ENCODE measurements around the gene TPPP3. TPM values are rescaled to one million over a fixed set of nuclear protein-coding genes. Genes with fewer than 3 reads are reported as not detected.
A peak's percentile ranks its signal among the peaks of the same experiment; 100 is the strongest.
"Not testable (repeated sequence)": the region's sequence is repeated elsewhere in the genome, so short reads cannot be mapped to it uniquely, and the experiment has no call there.

TPPP3 gene
- total RNA-seq, 1 experiment from 2014 or later: 0.28 TPM

DNA sequence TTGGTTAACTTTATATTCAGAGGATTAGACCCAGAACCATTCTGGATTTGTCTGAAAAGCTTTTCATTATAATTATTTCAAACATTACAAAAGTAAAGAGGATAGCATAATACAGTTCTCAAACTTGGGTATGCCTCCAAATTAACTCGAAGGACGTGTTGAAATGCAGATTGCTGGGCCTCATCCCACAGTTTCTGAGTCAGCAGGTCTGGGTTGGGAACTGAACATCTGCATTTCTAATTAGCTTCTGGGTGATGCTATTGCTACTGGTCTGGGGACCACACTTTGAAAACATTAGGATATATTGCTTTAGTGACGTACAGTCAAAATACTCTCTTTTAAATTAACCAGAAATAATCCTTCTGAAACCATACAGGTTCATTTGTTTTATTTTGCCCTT, 10.0 kb downstream of the TPPP3 start:
- Histone ChIP-seq H3K4me1 (ENCODE audit: insufficient read depth, low read length, poor library complexity, severe bottlenecking) (no peaks in the 10 kb centered on the region), H3K9me3 (ENCODE audit: low read depth, low read length, poor library complexity, severe bottlenecking) (no peaks in the 10 kb centered on the region), H3K36me3 (ENCODE audit: insufficient read depth, low read length, poor library complexity, severe bottlenecking) (no peaks in the 10 kb centered on the region), H3K27me3 (replicated peaks; ENCODE audit: insufficient read depth, low read depth, low read length, poor library complexity) (no peaks in the 10 kb centered on the region), H3K27ac (ENCODE audit: low read depth, low read length, poor library complexity, severe bottlenecking) (no peak overlapping the region), H3K4me3 (ENCODE audit: low read depth, low read length, poor library complexity, severe bottlenecking) (no peak overlapping the region)
- ChIA-PET CTCF (no interaction called here), POLR2A (ENCODE audit: low non-redundant PET) (no interaction called here)
- DNase-seq (ENCODE audit: low spot score): no peak
- intact Hi-C loops (cut with micrococcal nuclease; ENCODE audit: unreplicated experiment): no loop called here
- TF ChIP-seq, protein P1, sequence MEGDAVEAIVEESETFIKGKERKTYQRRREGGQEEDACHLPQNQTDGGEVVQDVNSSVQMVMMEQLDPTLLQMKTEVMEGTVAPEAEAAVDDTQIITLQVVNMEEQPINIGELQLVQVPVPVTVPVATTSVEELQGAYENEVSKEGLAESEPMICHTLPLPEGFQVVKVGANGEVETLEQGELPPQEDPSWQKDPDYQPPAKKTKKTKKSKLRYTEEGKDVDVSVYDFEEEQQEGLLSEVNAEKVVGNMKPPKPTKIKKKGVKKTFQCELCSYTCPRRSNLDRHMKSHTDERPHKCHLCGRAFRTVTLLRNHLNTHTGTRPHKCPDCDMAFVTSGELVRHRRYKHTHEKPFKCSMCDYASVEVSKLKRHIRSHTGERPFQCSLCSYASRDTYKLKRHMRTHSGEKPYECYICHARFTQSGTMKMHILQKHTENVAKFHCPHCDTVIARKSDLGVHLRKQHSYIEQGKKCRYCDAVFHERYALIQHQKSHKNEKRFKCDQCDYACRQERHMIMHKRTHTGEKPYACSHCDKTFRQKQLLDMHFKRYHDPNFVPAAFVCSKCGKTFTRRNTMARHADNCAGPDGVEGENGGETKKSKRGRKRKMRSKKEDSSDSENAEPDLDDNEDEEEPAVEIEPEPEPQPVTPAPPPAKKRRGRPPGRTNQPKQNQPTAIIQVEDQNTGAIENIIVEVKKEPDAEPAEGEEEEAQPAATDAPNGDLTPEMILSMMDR (conservative IDR thresholded peaks at IDR 0.05; ENCODE audit: low read depth, low read length): no peak
- no peak for TF ChIP-seq EZH2 (IDR thresholded peaks at IDR 0.05; ENCODE audit: borderline replicate concordance, low read depth, low read length, poor library complexity, severe bottlenecking)
- no TSS peak for BruUV-seq (replicated peaks)

DNA sequence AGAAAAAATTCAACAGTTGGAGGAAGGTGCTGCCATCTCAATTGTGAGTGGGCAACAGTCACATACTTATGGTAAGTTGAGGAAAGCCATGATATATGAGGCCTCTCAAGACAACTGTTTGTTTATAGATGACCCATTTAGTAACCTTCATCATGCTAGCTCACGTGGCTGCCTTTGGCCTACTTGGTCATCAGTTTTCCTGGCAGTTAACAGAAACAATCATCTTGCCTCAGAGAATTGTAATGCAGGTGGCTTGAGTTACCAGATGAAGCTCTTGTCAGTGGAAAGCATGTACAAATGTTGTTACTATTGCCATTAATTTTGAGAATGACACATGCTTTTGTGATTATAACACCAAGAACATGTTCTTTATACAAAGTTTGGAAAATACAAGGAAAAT, 14.7 kb downstream of the TPPP3 start:
- ChIA-PET CTCF (no interaction called here), POLR2A (ENCODE audit: low non-redundant PET) (no interaction called here)
- no peak for DNase-seq (ENCODE audit: low spot score)
- no peaks in the 10 kb centered on the region for H3K4me1 ChIP-seq (ENCODE audit: insufficient read depth, low read length, poor library complexity, severe bottlenecking)
- no peaks in the 10 kb centered on the region for H3K27me3 ChIP-seq (replicated peaks; ENCODE audit: insufficient read depth, low read depth, low read length, poor library complexity)
- intact Hi-C loops (cut with micrococcal nuclease; ENCODE audit: unreplicated experiment): no loop called here
- no peaks in the 10 kb centered on the region for H3K36me3 ChIP-seq (ENCODE audit: insufficient read depth, low read length, poor library complexity, severe bottlenecking)
- H3K4me3 ChIP-seq (ENCODE audit: low read depth, low read length, poor library complexity, severe bottlenecking): no peak overlapping the region
- H3K9me3 ChIP-seq (ENCODE audit: low read depth, low read length, poor library complexity, severe bottlenecking): no peaks in the 10 kb centered on the region
- TF ChIP-seq EZH2 (IDR thresholded peaks at IDR 0.05; ENCODE audit: borderline replicate concordance, low read depth, low read length, poor library complexity, severe bottlenecking): no peak
- TF ChIP-seq, protein P1 (conservative IDR thresholded peaks at IDR 0.05; ENCODE audit: low read depth, low read length): no peak
- H3K27ac ChIP-seq (ENCODE audit: low read depth, low read length, poor library complexity, severe bottlenecking): no peak overlapping the region
- no TSS peak for BruUV-seq (replicated peaks)

DNA sequence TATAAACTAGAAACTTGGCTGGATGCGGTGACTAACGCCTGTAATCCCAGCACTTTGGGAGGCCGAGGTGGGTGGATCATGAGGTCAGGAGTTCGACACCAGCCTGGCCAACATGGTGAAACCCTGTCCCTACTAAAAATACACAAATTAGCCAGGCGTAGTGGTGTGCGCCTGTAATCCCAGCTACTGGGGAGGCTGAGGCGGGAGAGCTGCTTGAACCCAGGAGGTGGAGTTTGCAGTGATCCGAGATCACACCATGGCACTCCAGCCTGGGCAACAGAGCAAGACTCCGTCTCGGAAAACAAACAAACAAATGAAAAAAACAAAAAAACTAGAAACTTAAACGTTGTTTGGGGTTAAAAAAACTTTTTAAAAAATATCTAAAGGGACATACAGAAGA, 17.3 kb downstream of the TPPP3 start:
- BruUV-seq (replicated peaks); H3K4me1 ChIP-seq (ENCODE audit: insufficient read depth, low read length, poor library complexity, severe bottlenecking); H3K36me3 ChIP-seq (ENCODE audit: insufficient read depth, low read length, poor library complexity, severe bottlenecking); H3K27me3 ChIP-seq (replicated peaks; ENCODE audit: insufficient read depth, low read depth, low read length, poor library complexity); H3K4me3 ChIP-seq (ENCODE audit: low read depth, low read length, poor library complexity, severe bottlenecking); CTCF ChIA-PET; H3K9me3 ChIP-seq (ENCODE audit: low read depth, low read length, poor library complexity, severe bottlenecking); DNase-seq (ENCODE audit: low spot score); POLR2A ChIA-PET (ENCODE audit: low non-redundant PET); H3K27ac ChIP-seq (ENCODE audit: low read depth, low read length, poor library complexity, severe bottlenecking); intact Hi-C loops (cut with micrococcal nuclease; ENCODE audit: unreplicated experiment): not testable (repeated sequence)

DNA sequence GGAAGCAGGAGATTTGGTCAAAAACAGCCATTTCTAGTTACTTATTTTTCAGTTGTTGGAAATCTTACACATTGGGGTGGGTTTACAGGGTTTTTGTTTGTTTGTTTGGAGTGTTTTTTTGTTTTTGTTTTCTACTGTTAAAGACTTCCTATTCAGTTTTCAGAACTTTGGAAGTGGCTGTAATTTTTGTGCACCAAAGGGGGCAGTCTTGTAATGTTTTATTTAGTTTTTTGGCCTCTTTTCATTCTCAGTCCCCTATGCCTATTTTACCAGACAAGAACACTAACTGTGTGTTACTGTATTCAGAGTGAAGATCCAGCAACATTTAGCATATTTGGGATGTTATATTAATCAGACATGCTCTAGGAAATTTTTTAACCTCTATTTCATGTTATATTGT, 20.6 kb downstream of the TPPP3 start:
- no peaks in the 10 kb centered on the region for H3K4me1 ChIP-seq (ENCODE audit: insufficient read depth, low read length, poor library complexity, severe bottlenecking)
- no peak overlapping the region for H3K27ac ChIP-seq (ENCODE audit: low read depth, low read length, poor library complexity, severe bottlenecking)
- no peaks in the 10 kb centered on the region for H3K9me3 ChIP-seq (ENCODE audit: low read depth, low read length, poor library complexity, severe bottlenecking)
- ChIA-PET POLR2A (ENCODE audit: low non-redundant PET) (no interaction called here), CTCF (interaction anchor here (0.6 to 1.0 kb wide), 3 partner anchors 46 to 171 kb away, joined by 3 to 13 read pairs (median 3); partner anchors contain the start of genes KCTD19 and LRRC36)
- no peak overlapping the region for H3K4me3 ChIP-seq (ENCODE audit: low read depth, low read length, poor library complexity, severe bottlenecking)
- peak; percentile 34 for DNase-seq (ENCODE audit: low spot score)
- H3K27me3 ChIP-seq (replicated peaks; ENCODE audit: insufficient read depth, low read depth, low read length, poor library complexity): peaks cover 14% of the 10 kb centered on the region
- intact Hi-C loops (cut with micrococcal nuclease; ENCODE audit: unreplicated experiment): no loop called here
- no peak for TF ChIP-seq EZH2 (IDR thresholded peaks at IDR 0.05; ENCODE audit: borderline replicate concordance, low read depth, low read length, poor library complexity, severe bottlenecking)
- TF ChIP-seq, protein P1 (conservative IDR thresholded peaks at IDR 0.05; ENCODE audit: low read depth, low read length): peak; percentile 60
- BruUV-seq (replicated peaks): no TSS peak
- H3K36me3 ChIP-seq (ENCODE audit: insufficient read depth, low read length, poor library complexity, severe bottlenecking): no peaks in the 10 kb centered on the region
